Measurements from ENCODE around the gene MYLK3. TPM values are rescaled to one million over a fixed set of nuclear protein-coding genes. Genes with fewer than 3 reads are reported as not detected.

MYLK3 gene
- total and polyA plus RNA-seq, 2 of the 4 experiments (the other 2 are of a cell fraction): under 0.01 to 0.03 TPM

- 0% methylated on average over 31 of the region's 79 CpGs; no CpG with 5 or more reads in 1 of the 2 experiments for WGBS, 2 experiments (ENCODE audit: extremely low coverage in 2 of 2, insufficient read length in 1 of 2)
- Histone ChIP-seq H3K36me3 (ENCODE audit: control insufficient read depth, insufficient read depth, low read length) (peaks cover 1% of the 10 kb centered on the region; the same call in 1 of the 2 replicates), H2BK20ac (ENCODE audit: low read depth, low read length) (peak within 1 kb of the TSS; percentile 99), H3K23ac (ENCODE audit: low read depth, low read length) (peak within 1 kb of the TSS; percentile 100), H2BK15ac (ENCODE audit: low read depth, low read length) (peak within 1 kb of the TSS; percentile 95; the same call in 2 of the 3 replicates), H3K79me1 (ENCODE audit: low read depth in 1 of 2, low read length in 2 of 2) (peaks cover 22 to 48% of the 10 kb centered on the region in 2 experiments), H3K9me3 (ENCODE audit: control insufficient read depth, insufficient read depth, low read length) (no peaks in the 10 kb centered on the region), H3K18ac (ENCODE audit: low read depth, low read length) (peak within 1 kb of the TSS; percentile 100), H3K9ac (ENCODE audit: low read depth, low read length) (peak within 1 kb of the TSS; percentile 97), H2BK5ac (ENCODE audit: low read depth, low read length, poor library complexity, severe bottlenecking) (peak within 1 kb of the TSS; percentile 99), H3K56ac (ENCODE audit: extremely low read depth, insufficient read depth, low read length) (peak within 1 kb of the TSS; percentile 93), H4K20me1 (ENCODE audit: insufficient read depth, low read length) (peaks cover 40% of the 10 kb centered on the region), H3K4me2 (ENCODE audit: low read depth, low read length) (peak within 1 kb of the TSS; percentile 95), H3K9me1 (ENCODE audit: insufficient read depth, low read length) (peaks cover 5% of the 10 kb centered on the region), H3K4me3 (ENCODE audit: insufficient read depth, low read depth, low read length) (peak within 1 kb of the TSS; percentile 88), H2AK5ac (ENCODE audit: low read depth, low read length) (peak within 1 kb of the TSS; percentile 89), H3K4ac (ENCODE audit: low read depth, low read length) (peak within 1 kb of the TSS; percentile 100), H3K27me3 (ENCODE audit: control insufficient read depth, insufficient read depth, low read length) (no peaks in the 10 kb centered on the region), H2BK120ac (ENCODE audit: low read depth, low read length) (peak within 1 kb of the TSS; percentile 100), H3K4me1 (ENCODE audit: control insufficient read depth, insufficient read depth, low read length) (peaks cover 6% of the 10 kb centered on the region), H4K8ac (ENCODE audit: low read depth in 2 of 2, low read length in 2 of 2) (peak within 1 kb of the TSS; percentile 60 to 100), H2AK9ac (replicated peaks; ENCODE audit: low read depth, low read length, poor library complexity) (peak within 1 kb of the TSS; percentile 95), H4K91ac (ENCODE audit: insufficient read depth, low read depth, low read length) (peak within 1 kb of the TSS; percentile 100), H3K27ac (ENCODE audit: insufficient read depth, low read length) (peak within 1 kb of the TSS; percentile 92), H4K5ac (ENCODE audit: low read depth, low read length) (peak within 1 kb of the TSS; percentile 100), H2AFZ (replicated peaks; ENCODE audit: low read length, poor library complexity) (peak within 1 kb of the TSS; percentile 100), H3K14ac (replicated peaks; ENCODE audit: low read depth, low read length) (peak within 1 kb of the TSS; percentile 100)
- BruUV-seq (replicated peaks): no TSS peak
- in situ Hi-C loops (cut with MboI; ENCODE audit: low sequenced_read_pairs): no loop called here
- intact Hi-C loops (cut with micrococcal nuclease): loop anchor here (1.0 to 2.0 kb wide), 2 partner anchors 114 to 141 kb away; partner anchors contain the start of gene C16orf87
- ATAC-seq (ENCODE audit: low read depth): peak; percentile 86
- dilution Hi-C loops (cut with HindIII; ENCODE audit: low sequenced_read_pairs, unreplicated experiment): no loop called here
- DNase-seq: peak; percentile 95
- ChIA-PET CTCF (interaction anchor here (2.1 to 2.4 kb wide), 2 partner anchors 15 to 111 kb away, joined by 6 to 9 read pairs; no protein-coding TSS in a partner anchor), POLR2A (ENCODE audit: unreplicated experiment) (no interaction called here)
- TF ChIP-seq CHD1 (IDR thresholded peaks at IDR 0.05; ENCODE audit: low read depth, low read length): 0 out of 2 replicates have a peak, but pooled peaks have one; percentile 50
- peak; percentile 58 for TF ChIP-seq RAD21 (IDR thresholded peaks at IDR 0.05; ENCODE audit: low read length)
- TF ChIP-seq RFX5 (IDR thresholded peaks at IDR 0.05; ENCODE audit: low read depth, low read length): no peak
- TF ChIP-seq POLR2A (IDR thresholded peaks at IDR 0.05; ENCODE audit: low read depth, low read length): peak; percentile 74
- TF ChIP-seq MAZ (IDR thresholded peaks at IDR 0.05; ENCODE audit: borderline replicate concordance, low read depth, low read length): no peak
- TF ChIP-seq USF2 (IDR thresholded peaks at IDR 0.05; ENCODE audit: low read depth, low read length): no peak
- TF ChIP-seq MXI1 (IDR thresholded peaks at IDR 0.05; ENCODE audit: borderline replicate concordance, low read depth, low read length): peak; percentile 99
- no peak for TF ChIP-seq RCOR1 (IDR thresholded peaks at IDR 0.05; ENCODE audit: insufficient replicate concordance, low read length)
- peak; percentile 21; the same call in 1 of the 2 replicates for TF ChIP-seq FOS (IDR thresholded peaks at IDR 0.05; ENCODE audit: low read depth, low read length)
- no peak for TF ChIP-seq ELK1 (IDR thresholded peaks at IDR 0.05; ENCODE audit: borderline replicate concordance, low read depth, low read length)
- TF ChIP-seq CEBPB (IDR thresholded peaks at IDR 0.05; ENCODE audit: low read depth, low read length): no peak
- peak; percentile 30; the same call in 1 of the 2 replicates for TF ChIP-seq SMC3 (IDR thresholded peaks at IDR 0.05; ENCODE audit: low read depth, low read length)
- TF ChIP-seq MAFK (IDR thresholded peaks at IDR 0.05; ENCODE audit: low read depth, low read length): no peak
- TF ChIP-seq BHLHE40 (IDR thresholded peaks at IDR 0.05; ENCODE audit: low read depth, low read length): 0 out of 2 replicates have a peak, but pooled peaks have one; percentile 13
These were observed 58.5 kb downstream of the MYLK3 start, which contains the start of gene ORC6 for GRCh38 chr16:46689365-46690280. TSS of gene ORC6 (plus strand) at chr16:46689659. CDS start at chr16:46689706, 47 bp downstream.
